ENCODE data around the gene SNAPC1.

DNA sequence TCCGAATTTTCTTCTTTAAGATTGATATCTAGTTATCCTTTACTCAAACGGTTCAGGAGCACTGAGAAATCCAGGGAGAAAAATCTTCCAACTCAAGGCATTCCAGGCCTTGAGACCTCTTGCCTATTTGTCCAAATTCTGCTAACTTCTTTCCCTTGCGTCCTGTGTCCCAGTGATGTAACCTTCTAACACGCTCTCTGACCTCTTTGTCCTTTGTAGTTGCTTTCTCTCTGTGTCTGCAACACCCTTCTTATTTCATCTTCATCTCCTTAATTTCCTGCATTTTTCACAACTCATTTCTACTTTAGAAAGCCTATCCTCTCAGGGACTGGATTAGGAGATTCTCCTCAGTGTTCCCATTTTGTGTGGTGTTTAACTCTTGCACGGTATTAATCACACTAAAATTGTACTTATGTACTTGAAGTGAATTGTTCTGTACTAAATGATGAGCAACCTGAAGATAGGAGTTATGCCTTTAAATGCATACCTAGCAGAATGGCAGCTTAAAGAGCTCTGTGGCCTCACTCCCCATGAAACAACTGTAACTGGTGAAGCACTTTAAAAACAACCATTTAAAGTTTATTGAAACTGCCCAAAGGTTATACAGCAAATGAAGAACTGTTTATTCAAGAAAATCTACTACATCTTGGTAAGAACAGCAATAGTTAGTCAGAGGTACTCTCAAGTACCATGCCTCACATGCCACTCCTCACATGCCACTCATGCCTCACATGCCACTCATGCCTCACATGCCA is 7.4 kb upstream of the SNAPC1 start:
- no peak for TF ChIP-seq NFYB (IDR thresholded peaks at IDR 0.05; ENCODE audit: insufficient read depth, low read depth, low read length)
- TF ChIP-seq, protein P1, sequence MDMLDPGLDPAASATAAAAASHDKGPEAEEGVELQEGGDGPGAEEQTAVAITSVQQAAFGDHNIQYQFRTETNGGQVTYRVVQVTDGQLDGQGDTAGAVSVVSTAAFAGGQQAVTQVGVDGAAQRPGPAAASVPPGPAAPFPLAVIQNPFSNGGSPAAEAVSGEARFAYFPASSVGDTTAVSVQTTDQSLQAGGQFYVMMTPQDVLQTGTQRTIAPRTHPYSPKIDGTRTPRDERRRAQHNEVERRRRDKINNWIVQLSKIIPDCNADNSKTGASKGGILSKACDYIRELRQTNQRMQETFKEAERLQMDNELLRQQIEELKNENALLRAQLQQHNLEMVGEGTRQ (IDR thresholded peaks at IDR 0.05; ENCODE audit: borderline replicate concordance, low read depth, low read length) = no peak
- TF ChIP-seq, protein P2, sequence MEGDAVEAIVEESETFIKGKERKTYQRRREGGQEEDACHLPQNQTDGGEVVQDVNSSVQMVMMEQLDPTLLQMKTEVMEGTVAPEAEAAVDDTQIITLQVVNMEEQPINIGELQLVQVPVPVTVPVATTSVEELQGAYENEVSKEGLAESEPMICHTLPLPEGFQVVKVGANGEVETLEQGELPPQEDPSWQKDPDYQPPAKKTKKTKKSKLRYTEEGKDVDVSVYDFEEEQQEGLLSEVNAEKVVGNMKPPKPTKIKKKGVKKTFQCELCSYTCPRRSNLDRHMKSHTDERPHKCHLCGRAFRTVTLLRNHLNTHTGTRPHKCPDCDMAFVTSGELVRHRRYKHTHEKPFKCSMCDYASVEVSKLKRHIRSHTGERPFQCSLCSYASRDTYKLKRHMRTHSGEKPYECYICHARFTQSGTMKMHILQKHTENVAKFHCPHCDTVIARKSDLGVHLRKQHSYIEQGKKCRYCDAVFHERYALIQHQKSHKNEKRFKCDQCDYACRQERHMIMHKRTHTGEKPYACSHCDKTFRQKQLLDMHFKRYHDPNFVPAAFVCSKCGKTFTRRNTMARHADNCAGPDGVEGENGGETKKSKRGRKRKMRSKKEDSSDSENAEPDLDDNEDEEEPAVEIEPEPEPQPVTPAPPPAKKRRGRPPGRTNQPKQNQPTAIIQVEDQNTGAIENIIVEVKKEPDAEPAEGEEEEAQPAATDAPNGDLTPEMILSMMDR (IDR thresholded peaks at IDR 0.05 in 2 of 3, conservative IDR thresholded peaks at IDR 0.05 in 1 of 3; ENCODE audit: control insufficient read depth in 2 of 3, extremely low read depth in 1 of 3, insufficient read depth in 1 of 3, low read depth in 3 of 3, low read length in 3 of 3) = no peak
- no peak for TF ChIP-seq CBX3 (IDR thresholded peaks at IDR 0.05; ENCODE audit: borderline replicate concordance, low read depth)
- TF ChIP-seq TBL1XR1 (IDR thresholded peaks at IDR 0.05; ENCODE audit: low read depth, low read length) = no peak
- no peak for TF ChIP-seq MXI1 (IDR thresholded peaks at IDR 0.05; ENCODE audit: low read depth, low read length)
- TF ChIP-seq, protein P3, sequence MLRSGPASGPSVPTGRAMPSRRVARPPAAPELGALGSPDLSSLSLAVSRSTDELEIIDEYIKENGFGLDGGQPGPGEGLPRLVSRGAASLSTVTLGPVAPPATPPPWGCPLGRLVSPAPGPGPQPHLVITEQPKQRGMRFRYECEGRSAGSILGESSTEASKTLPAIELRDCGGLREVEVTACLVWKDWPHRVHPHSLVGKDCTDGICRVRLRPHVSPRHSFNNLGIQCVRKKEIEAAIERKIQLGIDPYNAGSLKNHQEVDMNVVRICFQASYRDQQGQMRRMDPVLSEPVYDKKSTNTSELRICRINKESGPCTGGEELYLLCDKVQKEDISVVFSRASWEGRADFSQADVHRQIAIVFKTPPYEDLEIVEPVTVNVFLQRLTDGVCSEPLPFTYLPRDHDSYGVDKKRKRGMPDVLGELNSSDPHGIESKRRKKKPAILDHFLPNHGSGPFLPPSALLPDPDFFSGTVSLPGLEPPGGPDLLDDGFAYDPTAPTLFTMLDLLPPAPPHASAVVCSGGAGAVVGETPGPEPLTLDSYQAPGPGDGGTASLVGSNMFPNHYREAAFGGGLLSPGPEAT (IDR thresholded peaks at IDR 0.05; ENCODE audit: low read depth) = no peak

Measured in GM12878 (cell line).